NCI-H1105 (cell line): ENCODE measurements around the gene KRT34.
"Not testable (repeated sequence)": the region's sequence is repeated elsewhere in the genome, so short reads cannot be mapped to it uniquely, and the experiment has no call there.

Source experiments
- DNase-seq: peaks from one replicate; lab custom pipeline; 2025; lab: John Stamatoyannopoulos, UW

KRT34 gene

DNA sequence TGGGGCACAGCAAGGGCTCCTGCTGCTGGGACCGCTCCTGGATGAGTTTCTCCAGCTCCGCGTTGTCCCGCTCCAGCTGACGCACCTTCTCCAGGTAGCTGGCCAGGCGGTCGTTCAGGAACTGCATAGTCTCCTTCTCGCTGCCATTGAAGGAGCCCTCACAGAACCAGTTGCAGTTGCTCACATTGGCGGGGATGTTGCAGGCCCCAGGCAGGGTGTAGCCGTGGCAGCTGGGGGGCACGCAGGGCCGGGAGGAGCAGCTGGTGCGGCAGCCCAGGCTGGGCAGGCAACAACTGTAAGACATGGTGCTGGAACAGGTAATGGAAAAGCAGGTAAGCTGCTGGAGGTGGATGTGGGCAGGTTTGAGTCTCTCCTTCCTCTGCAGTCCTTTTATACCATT is at the start of gene KRT34:
KRT34 (minus strand) TSS at position 364 of the 400 bp plus-strand sequence; CDS start at position 304, 60 bp downstream.
- not testable (repeated sequence) for DNase-seq

DNA sequence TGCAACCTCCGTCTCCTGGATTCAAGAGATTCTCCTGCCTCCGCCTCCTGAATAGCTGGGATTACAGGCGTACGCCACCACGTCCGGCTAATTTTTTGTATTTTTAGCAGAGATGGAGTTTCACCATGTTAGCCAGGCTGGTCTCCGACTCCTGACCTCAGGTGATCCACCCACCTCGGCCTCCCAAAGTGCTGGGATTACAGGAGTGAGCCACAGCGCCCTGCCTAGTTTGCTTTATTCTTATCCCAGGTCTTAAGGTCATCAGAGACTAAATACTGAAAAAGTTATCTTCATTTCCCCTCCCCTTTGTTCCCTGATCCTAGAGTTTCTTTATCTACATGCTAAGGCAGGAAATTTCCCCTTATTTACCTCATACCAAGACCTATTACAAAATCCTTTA is 48.3 kb upstream of the KRT34 start:
- not testable (repeated sequence) for DNase-seq

DNA sequence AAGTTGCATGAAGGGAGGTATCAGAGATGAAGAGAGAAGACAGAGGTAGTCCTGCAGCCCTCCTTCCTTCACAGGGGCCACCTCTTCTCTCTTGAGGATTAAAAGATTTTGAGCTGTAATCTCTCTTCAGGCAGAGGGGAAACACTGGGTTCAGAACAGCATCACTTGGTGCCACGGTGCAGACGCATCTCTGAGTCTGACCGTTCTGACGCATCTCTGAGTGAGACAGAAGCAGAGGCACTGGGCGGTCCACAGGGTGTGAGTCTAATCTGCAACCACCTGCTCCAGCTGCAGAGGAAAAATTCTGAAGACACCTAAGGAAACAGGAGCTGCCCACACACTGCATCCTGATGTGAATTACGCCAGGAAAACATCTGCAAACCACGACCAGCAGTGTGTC is 47.6 kb upstream of the KRT34 start:
- DNase-seq, result no peak

DNA sequence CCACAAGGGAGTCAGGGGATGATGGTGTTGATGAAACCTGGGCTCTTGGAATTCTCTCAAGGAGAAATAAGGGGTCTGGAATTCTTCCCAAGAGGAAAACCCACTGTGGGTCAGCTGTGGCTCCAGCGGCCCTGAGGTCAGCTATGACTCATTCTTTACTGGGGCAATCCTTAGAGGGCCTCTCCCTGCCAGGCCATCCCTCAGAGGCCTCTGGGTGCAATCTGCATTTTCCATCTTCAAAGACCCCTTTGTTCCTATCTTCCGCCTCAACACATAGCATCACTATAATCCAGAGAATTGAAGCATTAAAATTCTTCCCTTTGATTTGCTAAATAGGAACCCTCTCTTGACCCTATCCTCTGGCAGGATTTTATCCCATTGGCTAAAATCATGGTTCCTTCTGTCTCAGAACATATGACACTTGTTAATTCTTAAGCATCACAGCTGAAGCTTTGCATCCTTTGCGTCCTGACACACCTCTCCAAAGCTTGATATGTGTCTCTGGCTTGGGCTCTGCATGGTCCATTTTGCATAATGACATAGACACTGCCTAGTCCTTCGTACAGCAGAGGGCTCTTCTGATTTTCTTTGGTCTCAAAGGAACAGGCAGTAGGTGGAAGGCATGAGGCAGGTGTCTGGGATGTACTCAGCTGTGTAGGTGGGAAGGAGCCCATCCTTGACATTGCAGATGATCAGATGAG is 46.6 kb upstream of the KRT34 start:
- no peak for DNase-seq

DNA sequence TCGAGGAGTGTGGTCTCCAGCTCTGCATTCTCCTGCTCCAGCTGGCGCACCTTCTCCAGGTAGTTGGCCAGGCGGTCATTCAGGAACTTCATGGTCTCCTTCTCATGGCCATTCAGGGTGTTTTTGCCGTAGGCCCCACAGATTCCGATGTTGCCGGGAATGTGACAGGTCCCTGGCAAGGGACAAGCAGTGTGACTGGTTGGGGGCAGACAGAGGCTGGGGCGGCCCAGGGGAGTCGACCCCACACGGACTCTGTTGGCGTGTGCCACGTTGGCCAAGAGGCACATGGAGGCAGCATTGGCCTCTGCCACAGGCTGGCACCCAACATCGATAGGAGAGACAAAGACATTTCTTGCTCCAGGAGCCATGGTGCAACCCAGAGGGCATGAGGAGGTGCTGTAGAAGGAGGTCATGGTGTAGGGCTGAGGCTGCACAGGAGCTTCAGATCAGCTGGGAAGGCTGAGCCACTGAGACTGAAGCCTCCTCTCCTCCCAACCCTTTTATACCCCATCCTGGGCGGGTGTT is 42.1 kb upstream of the KRT34 start, which contains the start of gene KRT37:
KRT37 (minus strand) TSS at position 475 of the 525 bp plus-strand sequence; CDS start at position 413, 62 bp downstream.
- DNase-seq, result no peak

DNA sequence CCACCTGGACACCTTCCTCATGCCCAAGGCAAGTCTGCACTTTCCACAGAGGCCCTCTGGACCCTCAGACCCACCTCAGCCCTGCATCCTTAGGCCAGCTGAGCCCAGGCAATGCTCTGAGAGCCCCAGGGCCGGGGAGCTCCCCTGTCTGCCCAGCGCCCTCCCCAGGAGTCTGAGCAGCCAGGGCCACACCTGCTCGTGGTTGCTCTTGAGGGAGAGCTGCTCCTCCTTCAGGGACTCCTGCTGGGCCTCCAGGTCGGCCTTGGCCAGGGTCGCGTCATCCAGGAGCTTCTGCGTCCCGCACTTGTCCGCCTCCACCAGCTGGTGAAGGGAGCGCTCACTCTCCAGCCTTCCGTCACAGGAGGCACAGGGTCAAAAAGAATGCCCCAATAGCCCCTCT is 40.5 kb upstream of the KRT34 start:
- DNase-seq, result not testable (repeated sequence)

DNA sequence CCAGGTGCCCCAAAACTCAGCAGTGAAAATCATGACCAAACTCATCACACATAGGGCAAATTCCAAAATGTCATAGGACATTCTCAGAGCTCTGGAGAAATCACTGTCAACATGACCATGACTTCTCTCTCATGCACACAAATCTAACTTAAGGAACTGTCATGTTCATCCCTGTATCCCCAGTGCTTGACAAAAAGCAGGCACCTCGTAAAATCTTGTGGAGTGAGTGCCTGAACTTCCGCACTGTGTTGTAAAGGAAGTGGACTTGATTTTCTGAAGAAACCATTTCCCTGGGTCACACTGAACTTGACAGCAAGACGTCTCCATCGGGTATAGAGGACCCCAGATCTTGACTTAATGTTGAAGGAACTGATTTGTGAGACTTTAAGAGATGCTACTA is 39.5 kb upstream of the KRT34 start:
- no peak for DNase-seq

DNA sequence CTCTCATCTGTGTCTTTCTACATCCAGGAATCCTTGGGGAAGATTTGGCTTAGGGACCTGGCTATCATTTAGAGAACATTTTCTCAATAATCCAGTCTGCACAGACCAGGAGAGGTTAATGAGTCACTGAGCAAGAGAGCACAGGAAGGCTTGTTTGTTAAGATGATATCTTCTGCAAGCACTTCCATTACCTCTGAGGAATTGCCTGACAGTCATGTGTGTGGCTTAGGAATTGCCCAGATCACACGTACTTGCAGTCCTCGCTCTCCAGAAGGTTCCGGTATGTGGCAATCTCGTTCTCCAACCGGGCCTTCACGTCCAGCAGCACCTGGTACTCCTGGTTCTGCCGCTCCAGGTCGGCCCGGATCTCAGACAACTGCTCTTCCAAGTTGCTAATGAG is 39.0 kb upstream of the KRT34 start:
- DNase-seq, result no peak

DNA sequence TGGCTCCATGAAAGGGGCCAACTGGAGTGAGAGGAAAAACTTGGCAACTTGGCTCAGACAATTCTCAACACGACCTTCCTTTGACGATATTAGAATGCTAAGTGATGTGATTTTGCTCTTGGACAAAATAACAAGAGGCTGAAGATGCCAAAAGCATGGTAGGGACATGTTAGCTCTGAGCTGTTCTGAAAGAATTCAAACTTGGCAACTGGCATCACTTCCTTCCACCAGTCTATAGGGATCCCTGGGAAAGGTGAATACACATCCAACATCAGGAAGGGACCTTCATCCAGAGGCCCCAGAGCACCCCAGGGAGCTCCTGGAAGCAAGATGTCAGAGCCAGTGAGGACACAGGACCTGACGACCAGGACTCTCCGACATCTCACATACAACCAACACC is 38.0 kb upstream of the KRT34 start:
- DNase-seq, result no peak

DNA sequence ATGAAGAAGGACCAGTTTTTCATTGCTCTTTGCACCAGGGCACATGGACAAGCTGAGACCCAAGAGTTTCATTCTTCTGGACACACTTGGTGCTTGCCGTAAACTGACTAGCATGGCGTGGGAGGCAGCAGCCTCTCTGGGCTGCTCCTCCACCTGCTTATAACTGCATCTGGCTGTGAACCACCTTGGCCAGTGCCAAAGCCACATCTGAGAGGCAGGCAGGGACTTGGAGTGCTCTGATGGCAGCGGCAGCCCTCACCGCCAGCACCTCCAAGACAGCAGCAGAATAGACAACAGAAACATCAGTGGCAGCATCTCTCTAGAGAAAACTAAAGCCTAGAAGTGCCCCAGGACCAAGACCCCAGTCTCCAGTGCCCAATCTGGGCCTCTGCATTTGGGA is 37.6 kb upstream of the KRT34 start:
- no peak for DNase-seq

DNA sequence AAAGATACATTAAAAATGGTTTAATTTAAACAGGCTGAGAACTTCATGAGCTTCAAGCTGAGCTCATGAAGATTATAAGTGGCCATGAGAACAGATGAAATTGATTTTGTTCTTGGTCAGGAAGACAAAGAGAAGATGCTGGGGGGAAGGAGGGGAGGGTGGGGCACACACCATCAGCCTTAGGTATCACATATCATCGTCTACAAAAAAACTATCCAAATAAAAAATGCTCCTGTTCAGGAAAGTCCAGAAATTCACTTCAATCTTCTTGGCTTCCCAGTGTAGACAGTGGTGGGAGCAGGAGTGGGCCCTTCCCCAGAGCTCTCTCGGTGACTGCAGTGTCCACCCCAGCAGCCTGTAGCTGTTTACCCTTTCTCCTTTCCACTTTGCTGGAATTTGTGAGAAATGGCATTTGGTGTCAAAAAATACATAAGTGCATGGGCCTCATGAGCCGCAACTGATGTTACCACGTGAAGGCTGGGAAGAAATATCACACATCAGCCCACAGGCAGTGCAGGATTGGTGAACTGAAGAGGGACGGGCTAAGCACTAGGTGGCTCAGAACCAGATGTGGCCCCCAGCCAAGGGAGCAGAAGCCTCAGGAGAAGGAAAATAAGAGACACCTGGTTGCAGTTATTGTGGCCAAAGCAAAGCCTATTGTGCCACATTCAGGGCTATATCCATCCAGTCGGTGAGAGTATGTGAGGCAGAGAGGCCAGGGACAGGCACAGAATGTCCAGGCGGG is 36.2 kb upstream of the KRT34 start:
- DNase-seq, result no peak

DNA sequence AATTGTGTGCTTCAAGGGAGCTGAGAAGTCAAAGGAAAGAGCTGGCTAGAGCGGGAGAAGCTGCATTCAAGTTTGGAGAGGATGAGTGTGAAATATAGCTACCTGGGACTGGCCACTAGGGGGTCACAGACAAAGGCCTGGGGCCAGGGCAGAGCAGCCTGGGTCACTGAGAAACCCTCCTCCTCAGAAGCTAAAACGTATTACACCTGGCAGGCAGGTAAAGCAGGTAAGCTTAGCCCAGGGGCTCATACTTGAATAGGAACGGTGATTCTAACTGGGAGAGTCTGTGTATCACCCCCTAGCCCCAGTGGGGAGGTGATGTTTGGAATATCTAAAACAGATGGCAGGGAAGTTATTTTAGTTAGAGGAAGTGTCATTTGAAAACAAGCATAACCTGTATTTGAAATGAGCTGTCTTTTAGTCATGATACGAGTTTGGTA is 35.5 kb upstream of the KRT34 start:
- DNase-seq, result no peak

DNA sequence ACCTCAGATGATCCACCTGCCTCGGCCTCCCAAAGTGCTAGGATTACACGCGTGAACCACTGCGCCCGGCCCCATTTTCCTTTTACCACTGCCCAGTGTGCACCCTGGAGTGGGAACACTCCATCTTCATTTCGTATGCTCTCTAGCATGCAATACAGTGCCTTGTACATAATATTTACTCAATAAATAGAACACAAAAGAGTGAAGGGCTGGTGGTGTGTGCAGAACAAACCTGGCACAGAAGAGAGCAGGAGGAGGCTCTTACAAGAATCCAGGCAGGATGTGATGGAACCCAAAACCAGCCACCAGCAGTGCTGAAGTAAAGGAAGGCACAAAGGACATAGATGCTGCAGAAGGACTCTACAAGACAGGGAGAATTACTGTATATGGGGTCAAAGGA is 35.0 kb upstream of the KRT34 start:
- no peak for DNase-seq

DNA sequence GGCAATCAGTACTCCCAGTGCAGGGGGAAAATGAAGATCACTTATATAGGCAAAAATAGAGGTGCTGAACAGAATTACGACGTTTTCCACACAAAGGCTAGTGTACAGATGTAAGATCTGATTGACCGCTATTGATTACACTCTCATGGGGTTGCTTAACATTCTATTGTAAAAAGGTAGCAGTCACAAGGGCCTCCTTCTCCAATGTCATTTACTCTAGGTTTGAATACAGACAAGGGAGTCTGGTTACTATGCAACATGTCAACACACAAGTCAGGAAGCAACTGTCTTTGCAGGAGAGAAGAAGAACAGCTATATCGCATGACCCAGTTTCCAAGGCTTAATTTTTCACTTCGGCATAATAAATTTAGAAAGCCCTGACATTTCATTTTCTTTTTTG is 34.4 kb upstream of the KRT34 start:
- no peak for DNase-seq

DNA sequence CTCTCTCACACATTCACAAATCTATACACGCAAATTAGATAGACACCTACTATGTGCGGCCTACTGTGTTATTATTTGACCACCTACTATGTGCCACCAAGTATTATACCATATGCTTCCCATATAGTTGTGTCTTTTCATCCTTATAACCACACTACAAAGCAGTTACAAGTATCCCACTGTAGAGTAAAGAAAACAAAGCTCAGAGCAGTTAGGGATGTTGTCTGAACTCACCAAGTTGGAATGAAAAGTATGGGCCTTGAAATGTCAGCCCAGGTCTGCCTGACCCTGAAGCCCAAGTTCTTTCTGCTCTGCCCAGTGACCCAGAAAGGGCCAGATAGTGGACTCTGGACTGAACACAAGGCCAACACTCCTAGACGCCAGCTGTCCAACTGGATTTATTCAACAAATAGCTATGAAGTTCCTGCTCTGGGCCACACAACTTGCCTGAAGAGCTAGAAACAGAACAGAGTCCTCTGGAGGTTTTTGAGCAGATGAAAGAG is 33.8 kb upstream of the KRT34 start:
- no peak for DNase-seq

DNA sequence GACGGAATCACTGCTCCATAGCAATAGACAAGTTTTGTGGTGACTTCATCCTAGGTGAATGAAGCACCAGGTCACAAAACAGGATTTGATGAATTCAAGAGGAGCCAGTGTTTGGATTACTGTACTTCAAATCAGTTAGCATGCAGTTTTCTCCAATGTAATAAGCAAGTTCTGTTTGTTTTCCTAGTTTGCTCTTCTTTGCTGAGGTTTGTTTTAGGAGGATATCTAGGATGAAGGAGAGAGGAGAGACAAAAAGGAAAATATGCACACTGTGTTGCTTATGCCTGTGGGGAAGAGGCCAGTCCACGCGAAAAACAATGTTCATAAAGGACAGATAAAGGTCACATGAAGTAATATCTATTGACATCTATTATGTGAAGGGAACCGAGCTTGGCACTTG is 33.3 kb upstream of the KRT34 start:
- DNase-seq, result no peak

DNA sequence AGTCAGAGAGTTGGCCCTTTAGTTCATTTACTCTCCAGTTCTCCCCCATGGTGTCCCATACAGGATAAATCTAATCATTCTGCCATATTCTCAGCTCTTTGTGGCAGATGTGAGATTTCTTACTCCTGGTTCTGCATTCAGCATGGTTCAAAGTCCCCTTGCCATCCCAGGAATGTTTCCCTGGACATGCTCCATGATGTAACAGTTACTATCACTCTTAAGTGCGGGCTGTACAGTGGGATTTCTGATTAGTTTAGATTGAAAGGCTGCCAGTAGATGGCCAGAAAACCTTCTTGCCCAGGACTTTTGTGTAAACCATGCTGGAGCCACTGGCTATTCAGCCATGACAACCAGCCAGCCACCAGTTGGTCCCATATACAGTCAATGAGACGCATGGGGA is 31.9 kb upstream of the KRT34 start:
- DNase-seq, result no peak

DNA sequence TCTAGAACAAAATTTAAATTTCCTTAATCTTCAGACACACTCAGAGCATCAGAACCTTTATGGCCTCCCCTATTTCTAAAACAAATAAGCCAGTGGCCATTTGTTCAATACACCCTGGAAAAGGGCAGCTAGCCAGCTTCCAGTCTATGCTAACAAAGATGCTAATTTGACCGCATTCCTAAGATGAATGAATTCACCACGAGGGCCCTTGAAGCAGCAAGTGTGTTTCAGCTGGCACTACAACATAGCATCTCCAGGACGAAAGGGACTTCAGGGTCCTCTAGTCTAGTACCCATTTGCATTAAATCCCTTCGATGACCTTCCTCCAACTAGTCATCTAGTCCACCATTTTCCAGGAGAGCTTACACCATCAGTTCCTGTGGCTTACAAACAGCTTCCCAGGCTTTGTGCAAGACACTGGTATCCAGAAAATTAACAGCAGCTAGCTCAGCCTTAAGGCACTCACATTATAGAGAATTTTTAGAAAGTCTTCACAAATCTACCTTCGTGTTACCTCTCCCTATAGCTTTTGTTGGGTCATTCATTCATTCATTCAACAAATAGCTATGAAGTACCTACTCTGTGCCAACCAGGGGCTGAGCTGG is 31.3 kb upstream of the KRT34 start:
- DNase-seq, result no peak

DNA sequence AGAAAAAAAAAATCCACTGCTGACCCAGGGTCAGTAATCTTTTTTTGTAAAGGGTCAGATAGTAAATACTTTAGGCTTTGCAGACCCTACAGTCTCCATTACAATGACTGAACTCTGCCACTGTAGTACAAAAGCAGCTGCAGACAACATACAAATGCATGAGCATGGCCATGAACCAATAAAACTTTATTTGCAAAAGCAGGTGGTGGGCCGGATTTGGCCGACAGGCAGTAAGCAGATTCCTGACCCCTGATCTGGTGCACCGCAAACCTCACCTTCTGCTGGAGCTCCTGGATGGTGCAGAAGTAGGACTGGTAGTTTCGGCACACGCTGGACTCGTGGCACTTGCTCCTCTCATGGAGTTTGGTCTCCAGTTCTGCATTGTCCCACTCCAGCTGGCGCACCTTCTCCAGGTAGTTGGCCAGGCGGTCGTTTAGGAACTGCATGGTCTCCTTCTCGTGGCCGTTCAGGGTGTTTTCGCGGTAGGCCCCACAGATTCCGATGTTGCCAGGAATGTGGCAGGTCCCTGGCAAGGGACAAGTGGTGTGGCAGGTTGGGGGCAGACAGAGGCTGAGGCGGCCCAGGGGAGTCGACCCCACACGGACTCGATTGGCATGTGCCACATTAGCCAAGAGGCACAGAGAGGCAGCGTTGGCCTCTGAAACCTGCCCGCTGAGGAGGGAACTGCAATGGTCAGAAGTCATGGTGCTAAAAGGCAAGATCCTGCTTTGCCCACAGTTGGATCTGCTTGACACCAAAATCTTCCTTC is 29.1 kb upstream of the KRT34 start:
- no peak for DNase-seq

DNA sequence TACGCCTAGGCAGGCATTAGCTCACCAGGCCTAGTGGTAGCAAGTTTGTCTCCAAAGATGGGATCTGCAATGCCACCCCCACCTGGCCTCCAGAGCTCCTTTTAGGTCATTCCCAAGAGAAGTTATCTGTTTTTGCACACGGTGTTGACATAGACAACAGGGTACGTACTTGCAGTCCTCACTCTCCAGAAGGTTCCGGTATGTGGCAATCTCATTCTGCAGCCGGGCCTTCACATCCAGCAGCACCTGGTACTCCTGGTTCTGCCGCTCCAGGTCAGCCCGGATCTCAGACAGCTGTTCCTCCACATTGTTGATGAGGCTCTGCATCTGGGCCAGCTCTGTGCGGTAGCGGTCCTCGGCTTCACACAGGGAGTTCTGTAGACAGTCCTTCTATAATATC is 25.1 kb upstream of the KRT34 start:
- DNase-seq, result no peak

DNA sequence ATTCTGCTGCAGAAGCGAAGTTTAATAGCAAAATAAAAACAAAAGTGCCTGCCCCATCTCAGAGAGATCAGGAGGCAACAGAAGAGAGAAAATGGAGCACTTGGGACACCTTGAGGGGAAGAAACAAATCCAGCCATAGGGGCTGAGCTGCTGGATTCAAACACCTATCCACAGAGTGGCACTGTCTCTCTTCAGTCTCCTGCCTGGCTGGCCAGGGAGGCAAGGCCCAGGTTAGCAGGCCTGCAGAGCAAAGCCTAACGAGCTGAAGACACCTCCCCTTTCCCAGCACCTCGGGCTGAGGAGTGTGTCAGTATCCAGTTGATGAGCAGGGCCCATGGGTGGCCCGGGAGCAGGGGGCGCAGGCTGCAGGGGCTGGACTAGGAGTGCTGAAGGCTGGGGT is 24.1 kb upstream of the KRT34 start:
- DNase-seq, result no peak
